AG04449 (cell line): ENCODE data around the gene SLC39A9.
"Not testable (repeated sequence)": the region's sequence is repeated elsewhere in the genome, so short reads cannot be mapped to it uniquely, and the experiment has no call there.

Experiments
- CTCF ChIA-PET: fragments of 350-600 bp; formaldehyde crosslinking; extraction: SDS; loops from one replicate; lab custom pipeline; 2021; ENCODE audit warnings: antibody characterized with exemption; lab: Yijun Ruan, JAX
- POLR2A ChIA-PET: fragments of 400-600, 350-600 bp; formaldehyde crosslinking; extraction: SDS; loops from one replicate; lab custom pipeline; 2020; ENCODE audit warnings: antibody characterized with exemption, inconsistent platforms; lab: Yijun Ruan, JAX
- DNase-seq: peaks from one replicate; pipeline ENCODE4 v3.0.0-alpha.2; 2010; ENCODE audit warnings: low read depth, low spot score
- H3K4me3 ChIP-seq: 2 replicates; pipeline ENCODE4 v1.5.1; 2011; ENCODE audit warnings: low read depth, mild to moderate bottlenecking, control low read depth, low read length
- CTCF ChIP-seq: IDR thresholded peaks from one replicate; pipeline ENCODE4 v1.5.1; 2011; ENCODE audit warnings: mild to moderate bottlenecking, moderate library complexity, low read length, control low read depth, inconsistent platforms; ENCODE audit not compliant: insufficient read depth; ENCODE audit errors: missing control alignments

SLC39A9 gene

GRCh38 chr14:69493791-69494190, 95.3 kb downstream of the SLC39A9 start:
- POLR2A ChIA-PET, result no interaction called here
- DNase-seq, result no peak
- H3K4me3 ChIP-seq, result no peak overlapping the region
- TF ChIP-seq CTCF, result no peak
- CTCF ChIA-PET, result interaction anchor here (1.8 to 3.0 kb wide), 3 partner anchors 10 to 33 kb away, joined by 6 to 12 read pairs (median 9); no protein-coding TSS in a partner anchor

DNA sequence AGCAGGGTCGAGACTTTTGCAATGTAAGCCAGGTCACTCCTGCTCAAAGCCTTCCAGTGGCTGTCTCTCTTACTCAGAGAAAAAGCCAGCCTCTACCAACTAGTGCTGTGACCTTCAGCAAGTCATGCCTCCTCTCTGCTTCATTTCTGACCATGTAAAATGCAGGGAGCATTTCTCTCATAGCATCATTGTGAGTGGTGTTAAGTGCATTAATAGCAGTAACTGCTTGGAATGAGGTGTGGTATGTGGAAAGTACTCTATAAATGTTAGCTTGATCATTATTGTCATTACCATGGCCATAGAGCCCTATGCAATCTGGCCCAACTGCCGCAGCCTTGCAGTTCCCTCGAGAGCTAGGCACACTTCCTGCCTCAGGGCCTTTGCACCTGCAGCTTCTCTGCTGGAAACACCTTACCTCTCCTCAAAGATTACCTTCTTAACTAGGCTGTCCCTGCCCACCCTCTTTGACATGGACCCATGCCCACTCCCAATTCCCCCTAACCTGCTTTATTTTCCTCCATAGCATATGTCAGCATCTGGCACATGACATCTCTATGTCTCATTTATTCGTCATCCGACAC, 96.9 kb downstream of the SLC39A9 start:
- no peak overlapping the region for H3K4me3 ChIP-seq
- no peak for DNase-seq
- ChIA-PET POLR2A (no interaction called here), CTCF (no interaction called here)
- TF ChIP-seq CTCF, result no peak

DNA sequence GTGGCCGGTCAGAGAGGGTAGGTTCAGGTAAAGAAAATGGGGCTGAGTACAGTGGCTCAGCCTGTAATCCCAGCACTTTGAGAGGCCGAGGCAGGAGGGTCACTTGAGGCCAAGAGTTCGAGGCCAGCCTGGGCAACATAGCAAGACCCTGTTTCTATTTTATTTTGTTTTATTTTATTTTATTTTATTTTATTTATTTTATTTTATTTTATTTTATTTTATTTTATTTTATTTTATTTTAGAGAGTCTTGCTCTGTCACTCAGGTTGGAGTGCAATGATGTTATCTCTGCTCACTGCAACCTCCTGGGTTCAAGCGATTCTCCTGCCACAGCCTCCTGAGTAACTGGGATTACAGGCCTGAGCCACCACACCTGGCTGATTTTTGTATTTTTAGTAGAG, 99.4 kb downstream of the SLC39A9 start:
- CTCF ChIA-PET, H3K4me3 ChIP-seq, DNase-seq, POLR2A ChIA-PET: not testable (repeated sequence)

- DNase-seq, CTCF ChIA-PET, H3K4me3 ChIP-seq, POLR2A ChIA-PET: not testable (repeated sequence)
These were observed 99.8 kb downstream of the SLC39A9 start for GRCh38 chr14:69498286-69498685.

DNA sequence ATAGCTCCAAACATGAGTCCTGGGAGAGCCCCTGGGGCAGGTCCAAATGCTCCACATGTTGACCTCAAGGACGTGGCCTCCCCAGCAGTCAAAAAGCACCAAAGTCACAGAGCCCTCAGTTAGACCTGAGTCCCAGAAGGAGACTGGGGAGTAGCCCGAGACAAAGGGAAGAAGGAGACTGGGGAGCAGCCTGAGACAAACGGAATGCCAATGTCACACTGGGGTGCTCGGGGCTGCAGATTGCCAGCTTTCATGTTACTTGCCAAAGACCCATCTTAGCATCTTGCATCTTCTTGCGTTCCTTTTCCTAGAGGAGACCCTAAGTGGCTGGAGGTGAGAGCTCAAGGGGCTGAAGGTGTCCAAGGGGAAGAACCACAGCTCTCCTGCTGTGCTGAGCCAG, 100.9 kb downstream of the SLC39A9 start:
- ChIA-PET CTCF (interaction anchor here (1.6 to 2.0 kb wide), 2 partner anchors 10 to 85 kb away, joined by 3 to 5 read pairs; no protein-coding TSS in a partner anchor), POLR2A (no interaction called here)
- H3K4me3 ChIP-seq, result no peak overlapping the region
- no peak for TF ChIP-seq CTCF
- DNase-seq, result no peak

DNA sequence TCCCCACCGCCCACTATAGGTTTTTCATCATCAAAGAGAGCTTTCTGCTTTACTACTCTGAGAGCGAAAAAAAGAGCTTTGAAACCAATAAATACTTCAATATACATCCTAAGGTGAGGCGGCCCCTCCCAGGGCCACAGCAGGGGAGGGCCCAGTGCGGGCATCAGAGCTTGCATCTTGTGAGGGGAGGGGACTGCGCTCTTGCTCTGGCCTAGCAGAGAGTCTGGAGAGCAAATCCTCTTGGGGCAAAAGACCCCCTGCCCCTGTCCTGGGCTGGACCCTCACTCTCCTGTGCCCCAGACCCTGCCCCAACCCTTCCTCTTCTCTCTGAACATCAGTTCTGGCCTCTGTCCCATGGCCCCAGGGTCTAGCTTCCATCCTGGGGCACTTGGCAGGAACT, 101.6 kb downstream of the SLC39A9 start:
- TF ChIP-seq CTCF, result no peak
- DNase-seq, result no peak
- ChIA-PET POLR2A (no interaction called here), CTCF (interaction anchor here (1.6 to 2.0 kb wide), 2 partner anchors 9 to 85 kb away, joined by 3 to 5 read pairs; no protein-coding TSS in a partner anchor)
- H3K4me3 ChIP-seq, result no peak overlapping the region

DNA sequence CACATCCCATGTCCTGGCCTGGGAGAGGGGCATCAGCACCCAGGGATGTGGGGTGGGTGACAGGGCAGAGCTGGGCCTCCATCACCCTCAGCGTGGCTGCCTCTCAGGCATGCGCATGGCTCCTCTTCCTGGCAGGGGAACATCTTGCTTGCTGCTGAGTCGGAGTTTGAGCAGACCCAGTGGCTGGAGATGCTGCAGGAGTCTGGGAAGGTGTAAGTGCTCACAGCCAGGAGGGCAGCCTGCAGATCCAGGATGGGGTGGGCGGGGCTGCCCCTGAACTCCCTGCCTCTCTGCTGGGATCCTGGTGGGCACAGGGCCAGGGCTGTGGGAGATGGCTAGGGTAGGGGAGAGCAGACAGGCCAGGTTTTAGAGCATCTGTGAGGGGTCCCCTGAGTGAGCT, 102.2 kb downstream of the SLC39A9 start:
- no peak for DNase-seq
- ChIA-PET POLR2A (no interaction called here), CTCF (interaction anchor here (2.0 kb wide), 1 partner anchor 9 kb away, joined by 5 read pairs; no protein-coding TSS in a partner anchor)
- TF ChIP-seq CTCF, result no peak
- H3K4me3 ChIP-seq, result no peak overlapping the region
